HCT116 (cell line): ENCODE measurements around the gene ASB8. TPM values are rescaled to one million over a fixed set of nuclear protein-coding genes. Genes with fewer than 3 reads are reported as not detected.
"Not testable (repeated sequence)": the region's sequence is repeated elsewhere in the genome, so short reads cannot be mapped to it uniquely, and the experiment has no call there.

Experiments used
- ATAC-seq: fragments of 200-7000 bp; cut with Tn5 transposase; 2 replicates; pipeline ENCODE4 v1.9.1; 2020; ENCODE audit warnings: mild to moderate bottlenecking, moderate library complexity
- BruUV-seq: library from RNA; stranded (reverse); fragments of 400-500 nt; replicated peaks from 2 replicates; lab custom pipeline; 2021; lab: Mats Ljungman, UMichigan
- CTCF ChIA-PET: fragments of 300-600 bp; sonication (Branson Sonifier 250); formaldehyde crosslinking; loops from one replicate; lab custom pipeline; 2021; ENCODE audit warnings: antibody characterized with exemption; lab: Charles Lee
- POLR2A ChIA-PET: fragments of 300-600, 350-600 bp; sonication (Branson Sonifier 250); formaldehyde crosslinking; loops from one replicate; lab custom pipeline; 2021; ENCODE audit warnings: antibody characterized with exemption; lab: Charles Lee
- RAD21 ChIA-PET, 2 experiments: fragments of 300-600 bp; sonication (Branson Sonifier 250); formaldehyde crosslinking; loops; one replicate each; lab custom pipeline; 2023; ENCODE audit warnings: low total read pairs in 2 of 2; ENCODE audit not compliant: uncharacterized antibody in 2 of 2, unreplicated experiment in 2 of 2, low non-redundant PET in 1 of 2; lab: Charles Lee
- DNase-seq: peaks from one replicate; pipeline ENCODE4 v3.0.0-alpha.2; 2010; ENCODE audit warnings: low read depth, low spot score
- H2AFZ ChIP-seq: fragments of 200-600 bp; shearing (Covaris generic), sonication (generic); 2 replicates; pipeline ENCODE4 v1.6.1; 2017; ENCODE audit warnings: low read depth, mixed run types, mixed read lengths, antibody characterized with exemption, low read length; ENCODE audit not compliant: poor library complexity, severe bottlenecking
- H3K27ac ChIP-seq: 2 replicates; pipeline ENCODE4 v1.5.1; 2012; ENCODE audit warnings: low read depth, low read length
- H3K27me3 ChIP-seq: fragments of 200-600 bp; sonication (generic); 2 replicates; pipeline ENCODE4 v1.6.1; 2016; ENCODE audit warnings: mixed run types, low read length, mixed read lengths; ENCODE audit not compliant: insufficient read depth
- H3K36me3 ChIP-seq, 2 experiments: fragments of 200-500 bp in 1 of 2; fragments of 200-600 bp in 1 of 2; sonication (Bioruptor generic) in 1 of 2; sonication (generic) in 1 of 2; 2 replicates each; pipeline versions ENCODE4 v1.5.1 to v1.6.1; 2014 to 2016; ENCODE audit warnings: low read length in 2 of 2, inconsistent platforms in 1 of 2, mixed read lengths in 1 of 2, mixed run types in 1 of 2; ENCODE audit not compliant: insufficient read depth in 2 of 2, control insufficient read depth in 1 of 2
- H3K4me1 ChIP-seq, 2 experiments: fragments of 200-600 bp in 1 of 2; sonication (generic) in 1 of 2; 2 replicates each; pipeline versions ENCODE4 v1.5.1 to v1.6.1; 2012 to 2017; ENCODE audit warnings: low read length in 2 of 2, inconsistent platforms in 1 of 2, mild to moderate bottlenecking in 1 of 2, mixed read lengths in 1 of 2, mixed run types in 1 of 2, moderate library complexity in 1 of 2; ENCODE audit not compliant: insufficient read depth in 2 of 2, control insufficient read depth in 1 of 2
- H3K4me2 ChIP-seq: fragments of 200-600 bp; sonication (generic); 2 replicates; pipeline ENCODE4 v1.6.1; 2017; ENCODE audit warnings: mixed run types, low read length, mixed read lengths
- H3K4me3 ChIP-seq, 2 experiments: fragments of 200-600 bp in 1 of 2; sonication (generic) in 1 of 2; replicated peaks in 1 of 2; 2 replicates each; pipeline ENCODE4 v1.5.1; 2011 to 2016; ENCODE audit warnings: low read length in 2 of 2, control low read depth in 1 of 2, low read depth in 1 of 2, mild to moderate bottlenecking in 1 of 2, mixed read lengths in 1 of 2, mixed run types in 1 of 2
- H3K79me2 ChIP-seq: fragments of 200-600 bp; sonication (generic); 2 replicates; pipeline ENCODE4 v1.6.1; 2017; ENCODE audit warnings: mild to moderate bottlenecking, mixed run types, low read length, moderate library complexity, mixed read lengths; ENCODE audit not compliant: insufficient read depth
- H3K9ac ChIP-seq: fragments of 200-600 bp; sonication (generic); 2 replicates; pipeline ENCODE4 v1.6.1; 2016; ENCODE audit warnings: low read length, mixed read lengths
- H3K9me2 ChIP-seq: fragments of 200-600 bp; sonication (generic), shearing (Covaris generic); 2 replicates; pipeline ENCODE4 v1.6.1; 2017; ENCODE audit warnings: mixed run types, mild to moderate bottlenecking, moderate library complexity; ENCODE audit not compliant: insufficient read depth
- H3K9me3 ChIP-seq, 2 experiments: fragments of 200-500 bp in 1 of 2; fragments of 200-600 bp in 1 of 2; sonication (Bioruptor generic) in 1 of 2; sonication (generic) in 1 of 2; 2 replicates each; pipeline ENCODE4 v1.6.1; 2014 to 2017; ENCODE audit warnings: low read length in 2 of 2, mixed read lengths in 2 of 2, inconsistent platforms in 1 of 2, low read depth in 1 of 2, mild to moderate bottlenecking in 1 of 2, mixed run types in 1 of 2, moderate library complexity in 1 of 2; ENCODE audit not compliant: control insufficient read depth in 1 of 2, insufficient read depth in 1 of 2
- H4K20me1 ChIP-seq: fragments of 200-600 bp; sonication (generic), shearing (Covaris generic); 2 replicates; pipeline ENCODE4 v1.6.1; 2017; ENCODE audit warnings: mixed run types, mild to moderate bottlenecking, moderate library complexity; ENCODE audit not compliant: insufficient read depth
- ATF3 ChIP-seq: IDR thresholded peaks from 2 replicates; pipeline ENCODE4 v1.6.1; 2012
- CBX3 ChIP-seq: IDR thresholded peaks from 2 replicates; pipeline ENCODE4 v1.6.1; 2012; ENCODE audit warnings: low read depth
- EGR1 ChIP-seq: IDR thresholded peaks from 2 replicates; pipeline ENCODE4 v1.6.1; 2012; ENCODE audit warnings: low read depth
- FOSL1 ChIP-seq: IDR thresholded peaks from 2 replicates; pipeline ENCODE4 v1.6.1; 2012; ENCODE audit warnings: low read depth
- JUND ChIP-seq: IDR thresholded peaks from 2 replicates; pipeline ENCODE4 v1.6.1; 2012
- POLR2A ChIP-seq: IDR thresholded peaks from 2 replicates; pipeline ENCODE4 v1.7.0; 2011; ENCODE audit warnings: borderline replicate concordance; ENCODE audit not compliant: insufficient read depth, insufficient read length; ENCODE audit errors: extremely low read depth
- SRF ChIP-seq: IDR thresholded peaks from 2 replicates; pipeline ENCODE4 v1.6.1; 2012; ENCODE audit warnings: low read depth
- intact Hi-C: fragments of 100-400 bp; cut with micrococcal nuclease; formaldehyde crosslinking; loops from 2 replicates; pipeline ENCODE4 v1.10.0; 2022
- total RNA-seq: library from RNA; stranded (reverse); gene quantifications from one replicate; pipeline ENCODE4 v1.2.1, GENCODE V29; 2021; ENCODE audit not compliant: unreplicated experiment

Gene ASB8
- total RNA-seq, 1 experiment from 2014 or later = 14.0 TPM

GRCh38 chr12:48155786-48156185 lies 1.5 kb downstream of the ASB8 start:
- H2AFZ ChIP-seq, H3K79me2 ChIP-seq, DNase-seq, ATAC-seq, H4K20me1 ChIP-seq, H3K9me3 ChIP-seq, BruUV-seq, CTCF ChIA-PET, H3K9me2 ChIP-seq, H3K4me2 ChIP-seq, H3K4me3 ChIP-seq, H3K36me3 ChIP-seq, H3K9ac ChIP-seq, POLR2A ChIA-PET, RAD21 ChIA-PET, H3K27ac ChIP-seq, H3K27me3 ChIP-seq, H3K4me1 ChIP-seq: not testable (repeated sequence)
- intact Hi-C loops = loop anchor here (5.0 kb wide), 1 partner anchor 48 kb away; the partner anchor contains the start of gene SENP1

GRCh38 chr12:48151103-48151771 lies 6.1 kb downstream of the ASB8 start:
- no peaks in the 10 kb centered on the region for H3K9me3 ChIP-seq
- H3K9me2 ChIP-seq = no peaks in the 10 kb centered on the region
- no peak for DNase-seq
- no peak overlapping the region for H2AFZ ChIP-seq
- no peak for TF ChIP-seq ATF3
- TF ChIP-seq POLR2A = no peak
- no peak for TF ChIP-seq CBX3
- TF ChIP-seq SRF = no peak
- TF ChIP-seq FOSL1 = no peak
- no peak for TF ChIP-seq JUND
- no peak for TF ChIP-seq EGR1
- ChIA-PET CTCF (interaction anchor here (1.5 kb wide), 1 partner anchor 467 kb away, joined by 3 read pairs; no protein-coding TSS in a partner anchor), RAD21 (no interaction called here), POLR2A (no interaction called here)
- no peaks in the 10 kb centered on the region for H4K20me1 ChIP-seq
- no peaks in the 10 kb centered on the region for H3K27me3 ChIP-seq
- ATAC-seq = no peak
- H3K4me1 ChIP-seq = peaks cover 0 to under 1% of the 10 kb centered on the region in 2 experiments; a peak in 1 of 4 replicates
- no peak overlapping the region for H3K4me2 ChIP-seq
- H3K4me3 ChIP-seq = no peak overlapping the region
- BruUV-seq = no TSS peak
- no peaks in the 10 kb centered on the region for H3K79me2 ChIP-seq
- peaks cover 5 to 17% of the 10 kb centered on the region in 2 experiments; a peak in 3 of 4 replicates for H3K36me3 ChIP-seq
- intact Hi-C loops = no loop called here
- H3K9ac ChIP-seq = no peak overlapping the region
- no peak overlapping the region for H3K27ac ChIP-seq
